ENCODE results near the gene PHTF1. TPM values are rescaled to one million over a fixed set of nuclear protein-coding genes. Genes with fewer than 3 reads are reported as not detected.
A peak's percentile ranks its signal among the peaks of the same experiment; 100 is the strongest.

Gene PHTF1
- total RNA-seq, 4 donors from 2014 or later: 3.6 to 9.5 (median 5.9) TPM

DNA sequence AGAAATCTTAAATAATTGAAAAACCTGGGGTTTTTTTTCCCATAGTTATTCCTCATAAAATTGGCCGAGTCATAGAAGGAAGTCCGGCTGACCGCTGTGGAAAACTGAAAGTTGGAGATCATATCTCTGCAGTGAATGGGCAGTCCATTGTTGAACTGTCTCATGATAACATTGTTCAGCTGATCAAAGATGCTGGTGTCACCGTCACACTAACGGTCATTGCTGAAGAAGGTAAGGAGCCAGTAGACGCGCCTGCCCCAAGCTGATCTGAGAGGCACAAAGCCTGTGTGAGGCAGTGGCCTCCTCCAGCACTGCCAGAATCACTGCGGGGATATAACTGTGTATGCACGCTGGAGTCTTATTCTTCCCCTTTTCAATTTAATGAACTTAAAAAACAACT is 100.3 kb downstream of the PHTF1 start:
- TF ChIP-seq, protein P1, sequence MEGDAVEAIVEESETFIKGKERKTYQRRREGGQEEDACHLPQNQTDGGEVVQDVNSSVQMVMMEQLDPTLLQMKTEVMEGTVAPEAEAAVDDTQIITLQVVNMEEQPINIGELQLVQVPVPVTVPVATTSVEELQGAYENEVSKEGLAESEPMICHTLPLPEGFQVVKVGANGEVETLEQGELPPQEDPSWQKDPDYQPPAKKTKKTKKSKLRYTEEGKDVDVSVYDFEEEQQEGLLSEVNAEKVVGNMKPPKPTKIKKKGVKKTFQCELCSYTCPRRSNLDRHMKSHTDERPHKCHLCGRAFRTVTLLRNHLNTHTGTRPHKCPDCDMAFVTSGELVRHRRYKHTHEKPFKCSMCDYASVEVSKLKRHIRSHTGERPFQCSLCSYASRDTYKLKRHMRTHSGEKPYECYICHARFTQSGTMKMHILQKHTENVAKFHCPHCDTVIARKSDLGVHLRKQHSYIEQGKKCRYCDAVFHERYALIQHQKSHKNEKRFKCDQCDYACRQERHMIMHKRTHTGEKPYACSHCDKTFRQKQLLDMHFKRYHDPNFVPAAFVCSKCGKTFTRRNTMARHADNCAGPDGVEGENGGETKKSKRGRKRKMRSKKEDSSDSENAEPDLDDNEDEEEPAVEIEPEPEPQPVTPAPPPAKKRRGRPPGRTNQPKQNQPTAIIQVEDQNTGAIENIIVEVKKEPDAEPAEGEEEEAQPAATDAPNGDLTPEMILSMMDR (IDR thresholded peaks at IDR 0.05): no peak
- H3K4me3 ChIP-seq: no peak overlapping the region
- H3K36me3 ChIP-seq: peaks cover 0 to 54% (median 0%) of the 10 kb centered on the region in 3 donors
- no peak for DNase-seq
- H3K27ac ChIP-seq: peak overlapping the region in 1 of 4 donors; percentile 17
- 75 to 89% methylated on average over 9 of the region's 9 CpGs for WGBS, 2 donors
- H3K4me1 ChIP-seq: peaks cover 0 to 4% (median 0%) of the 10 kb centered on the region in 3 donors
- intact Hi-C loops (cut with DNase I): no loop called here
- no peaks in the 10 kb centered on the region for H3K27me3 ChIP-seq
- H3K9me3 ChIP-seq: no peaks in the 10 kb centered on the region

DNA sequence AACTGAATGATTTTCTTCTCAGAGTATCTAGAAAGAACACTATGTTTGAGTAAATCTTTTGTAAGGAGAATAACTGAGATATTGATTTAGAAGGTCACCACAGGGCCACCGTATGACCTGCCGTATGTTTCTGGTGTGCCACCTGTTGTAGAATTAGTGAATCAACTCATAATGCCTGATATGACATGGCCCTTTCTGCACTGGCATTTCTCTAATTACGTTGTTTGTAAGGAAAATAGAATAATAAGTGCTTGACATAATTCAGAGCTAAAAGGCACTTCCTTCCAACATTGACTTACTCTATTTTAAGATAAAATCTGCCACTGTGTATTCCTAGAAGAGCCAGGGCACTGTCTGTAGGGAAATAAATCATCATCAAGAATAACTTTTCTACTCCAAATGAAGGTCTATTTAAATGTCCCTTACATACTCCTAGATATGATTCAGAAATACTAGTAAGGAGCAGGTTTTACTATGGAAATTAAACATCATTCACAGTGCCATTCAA is 101.7 kb downstream of the PHTF1 start:
- Histone ChIP-seq H3K4me1 (no peaks in the 10 kb centered on the region), H3K9me3 (no peaks in the 10 kb centered on the region), H3K4me3 (no peak overlapping the region), H3K36me3 (peaks cover 0 to 52% (median 0%) of the 10 kb centered on the region in 3 donors), H3K27ac (no peak overlapping the region), H3K27me3 (no peaks in the 10 kb centered on the region)
- WGBS, 2 donors: 82 to 91% methylated on average over 3 of the region's 3 CpGs
- DNase-seq: no peak
- TF ChIP-seq POLR2A (IDR thresholded peaks at IDR 0.05): no peak
- TF ChIP-seq, protein P1 (IDR thresholded peaks at IDR 0.05): no peak
- intact Hi-C loops (cut with DNase I): no loop called here

DNA sequence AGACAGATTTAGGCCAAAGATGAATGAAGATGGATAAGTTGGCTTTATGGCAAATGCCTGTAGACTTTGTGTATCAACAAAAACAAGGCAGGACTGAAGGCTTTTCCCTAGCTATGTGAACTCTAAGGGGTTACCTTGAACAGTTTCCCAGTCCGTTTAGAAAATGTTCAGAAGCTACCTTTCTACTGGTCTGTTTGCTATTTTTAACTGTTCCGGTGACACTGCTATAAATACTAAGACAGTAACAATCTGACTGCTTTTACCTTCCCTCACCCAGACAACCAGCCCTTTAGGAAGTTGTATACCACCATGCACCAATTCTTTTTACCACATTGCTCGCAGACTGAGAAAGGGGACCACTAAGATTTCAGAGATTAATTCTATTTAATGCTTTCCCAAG is 102.2 kb downstream of the PHTF1 start:
- no peaks in the 10 kb centered on the region for H3K4me1 ChIP-seq
- TF ChIP-seq, protein P1 (IDR thresholded peaks at IDR 0.05): no peak
- no peak for TF ChIP-seq POLR2A (IDR thresholded peaks at IDR 0.05)
- 72 to 79% methylated on average over 3 of the region's 3 CpGs for WGBS, 2 donors
- intact Hi-C loops (cut with DNase I): no loop called here
- no peak for DNase-seq
- no peak overlapping the region for H3K4me3 ChIP-seq
- no peak overlapping the region for H3K27ac ChIP-seq
- H3K9me3 ChIP-seq: no peaks in the 10 kb centered on the region
- H3K27me3 ChIP-seq: no peaks in the 10 kb centered on the region
- peaks cover 0 to 53% (median 0%) of the 10 kb centered on the region in 3 donors for H3K36me3 ChIP-seq

- TF ChIP-seq POLR2A (IDR thresholded peaks at IDR 0.05): no peak
- TF ChIP-seq, protein P1 (IDR thresholded peaks at IDR 0.05): no peak
- Histone ChIP-seq H3K4me3 (no peak overlapping the region), H3K27me3 (no peaks in the 10 kb centered on the region), H3K4me1 (no peaks in the 10 kb centered on the region), H3K9me3 (no peaks in the 10 kb centered on the region), H3K36me3 (peaks cover 0 to 58% (median 0%) of the 10 kb centered on the region in 3 donors), H3K27ac (no peak overlapping the region)
- WGBS, 2 donors: 84 to 94% methylated on average over 2 of the region's 2 CpGs
- no peak for DNase-seq
- intact Hi-C loops (cut with DNase I): no loop called here
Observed at GRCh38 chr1:113654883-113655282, 104.4 kb downstream of the PHTF1 start.

DNA sequence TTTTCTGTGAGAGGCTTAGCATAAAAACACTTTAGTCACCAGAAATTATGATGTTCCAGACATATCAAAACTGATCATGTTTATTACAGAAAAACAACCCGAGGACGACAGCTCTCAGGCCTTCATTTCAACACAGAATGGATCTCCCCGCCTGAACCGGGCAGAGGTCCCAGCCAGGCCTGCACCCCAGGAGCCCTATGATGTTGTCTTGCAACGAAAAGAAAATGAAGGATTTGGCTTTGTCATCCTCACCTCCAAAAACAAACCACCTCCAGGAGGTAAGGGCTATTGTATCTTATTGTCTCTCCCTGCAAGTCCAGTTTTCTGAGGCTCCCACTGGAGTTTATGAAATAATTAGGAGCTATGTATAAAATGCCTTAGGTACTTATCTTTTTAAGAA is 105.5 kb downstream of the PHTF1 start:
- Histone ChIP-seq H3K4me3 (no peak overlapping the region), H3K36me3 (peaks cover 0 to 58% (median 0%) of the 10 kb centered on the region in 3 donors), H3K27me3 (no peaks in the 10 kb centered on the region), H3K27ac (no peak overlapping the region), H3K4me1 (no peaks in the 10 kb centered on the region), H3K9me3 (no peaks in the 10 kb centered on the region)
- TF ChIP-seq POLR2A (IDR thresholded peaks at IDR 0.05): no peak
- TF ChIP-seq, protein P1 (IDR thresholded peaks at IDR 0.05): no peak
- intact Hi-C loops (cut with DNase I): no loop called here
- whole genome bisulfite sequencing, 2 donors: 91 to 95% methylated on average over 5 of the region's 5 CpGs
- no peak for DNase-seq
